NCI-H128 (cell line): ENCODE data around the gene DEDD.

Experiments
- DNase-seq: peaks from one replicate; lab custom pipeline; 2025; ENCODE audit not compliant: unreplicated experiment; lab: John Stamatoyannopoulos, UW

DEDD gene

DNA sequence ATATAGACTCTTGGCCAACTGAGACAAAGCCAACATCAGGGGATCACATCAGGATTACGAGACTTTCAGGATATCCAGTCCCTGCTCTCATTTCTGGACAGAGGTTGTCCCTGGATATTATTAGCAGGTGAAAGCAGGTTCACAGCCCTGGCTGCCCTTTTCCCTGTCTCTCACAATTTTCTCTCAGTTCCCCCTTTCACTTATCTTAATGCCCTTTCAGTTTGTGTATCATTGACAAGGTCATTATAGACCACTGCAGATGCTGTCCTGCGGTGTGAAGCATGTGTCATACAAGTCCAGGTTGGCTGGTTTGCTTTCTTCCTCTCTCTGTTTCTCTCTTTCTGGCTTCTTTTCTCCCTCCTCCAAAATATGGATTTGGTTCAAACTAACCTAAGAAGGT lies 36.5 kb downstream of the DEDD start:
- DNase-seq: no peak

DNA sequence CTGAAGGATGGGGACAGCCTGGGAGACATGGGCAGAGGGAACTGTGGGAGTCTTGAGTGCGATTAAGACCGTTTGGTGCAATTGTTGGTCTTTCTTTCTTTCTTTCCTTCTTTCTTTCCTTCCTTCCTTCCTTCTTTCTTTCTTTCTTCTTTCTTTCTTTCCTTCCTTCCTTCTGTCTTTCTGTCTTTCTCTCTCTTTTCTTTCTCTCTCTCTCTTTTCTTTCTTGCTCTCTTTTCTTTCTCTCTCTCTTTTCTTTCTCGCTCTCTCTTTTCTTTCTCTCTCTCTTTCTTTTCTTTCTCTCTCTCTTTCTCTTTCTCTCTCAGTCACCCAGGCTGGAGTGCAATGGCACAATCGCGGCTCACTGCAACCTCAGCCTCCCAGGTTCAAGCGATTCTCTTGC lies 37.2 kb downstream of the DEDD start:
- no peak for DNase-seq

DNA sequence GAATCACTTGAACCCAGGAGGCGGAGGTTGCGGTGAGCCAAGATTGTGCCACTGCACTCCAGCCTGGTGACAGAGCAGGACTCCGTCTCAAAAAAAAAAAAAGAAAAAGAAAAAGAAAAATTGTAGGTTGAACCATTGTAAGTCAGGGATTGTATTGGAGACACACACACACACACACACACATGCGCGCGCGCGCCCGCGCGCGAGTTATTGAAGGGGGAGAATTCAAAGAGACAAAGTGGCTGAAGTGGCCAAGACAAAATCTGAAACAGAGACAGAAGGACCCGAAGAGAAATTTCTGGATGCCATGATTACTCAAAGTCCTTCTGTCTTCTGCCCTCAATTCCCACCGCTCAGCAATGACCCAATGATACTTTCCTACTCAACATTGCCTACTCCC lies 38.0 kb downstream of the DEDD start:
- DNase-seq: no peak

DNA sequence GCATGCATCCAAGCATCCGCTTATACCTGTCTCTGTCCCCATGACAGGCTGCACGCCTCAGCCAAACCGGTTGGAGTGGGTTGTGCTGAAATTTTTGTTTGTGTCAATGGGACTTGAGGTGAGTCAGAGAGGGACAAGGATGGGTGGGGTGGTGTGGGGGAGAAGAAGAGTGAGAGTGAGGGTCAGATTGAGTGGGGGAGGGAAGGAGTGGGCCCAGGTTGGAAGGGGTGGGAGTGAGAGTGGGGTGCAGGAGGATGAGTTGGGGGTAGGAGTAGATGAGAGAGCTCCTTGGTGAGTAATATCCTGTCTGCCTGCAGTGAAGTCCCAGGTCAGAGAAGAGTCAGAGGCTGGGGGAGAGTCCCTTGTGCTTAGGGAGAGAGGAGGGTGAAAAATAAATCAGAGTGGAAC lies 39.8 kb downstream of the DEDD start:
- no peak for DNase-seq

DNA sequence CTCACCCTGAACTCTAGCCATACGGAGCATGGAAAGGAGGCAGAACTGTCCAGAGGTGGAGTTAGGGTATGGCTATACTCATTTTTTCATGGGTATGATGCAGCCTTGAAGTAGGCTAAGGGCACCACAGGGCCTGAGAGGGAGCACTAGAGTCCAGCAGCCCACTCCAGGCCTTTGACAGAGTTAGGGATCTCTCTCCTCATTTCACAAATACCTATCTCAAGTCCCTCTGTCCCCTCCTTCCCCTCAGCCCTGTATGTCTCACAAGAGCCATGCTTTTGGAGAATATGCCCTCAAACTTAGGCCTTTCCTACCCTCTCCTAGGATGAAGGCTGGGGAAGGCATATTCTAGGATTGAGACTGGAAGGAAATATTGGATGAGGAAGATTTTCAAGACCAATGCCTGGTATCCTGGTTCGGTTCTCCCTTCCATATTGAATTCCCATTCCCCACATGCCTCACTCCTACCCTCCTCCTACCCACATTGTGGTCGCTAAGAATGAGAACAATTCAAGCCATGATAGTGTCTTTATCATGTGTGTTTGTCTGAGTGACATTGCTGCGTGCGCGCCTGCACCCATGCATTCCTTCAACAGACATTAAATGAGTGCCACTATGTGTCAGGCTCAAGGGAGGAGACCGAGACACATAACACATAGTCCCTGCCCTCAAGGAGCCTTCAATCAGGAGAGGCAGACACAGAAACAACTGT lies 40.5 kb downstream of the DEDD start:
- no peak for DNase-seq

DNA sequence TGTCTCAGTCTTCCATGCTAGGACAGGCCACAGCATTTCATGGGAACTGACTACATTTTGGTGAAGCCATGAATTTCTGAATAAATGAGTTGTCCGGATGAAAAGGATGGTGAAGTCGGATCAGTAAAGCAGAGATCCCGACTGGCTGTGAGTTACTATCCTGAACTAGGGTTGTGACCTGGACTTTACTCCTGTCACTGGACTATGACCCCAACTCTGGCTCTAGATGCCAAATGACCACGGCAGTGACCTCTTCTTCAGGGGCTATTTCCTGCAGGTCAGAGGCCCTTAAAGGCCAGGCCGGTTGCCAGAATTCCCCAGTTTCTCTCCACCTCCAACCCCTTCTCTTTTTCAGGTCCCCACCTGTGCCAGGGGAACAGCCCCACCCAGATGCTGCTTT lies 41.4 kb downstream of the DEDD start:
- no peak for DNase-seq

DNA sequence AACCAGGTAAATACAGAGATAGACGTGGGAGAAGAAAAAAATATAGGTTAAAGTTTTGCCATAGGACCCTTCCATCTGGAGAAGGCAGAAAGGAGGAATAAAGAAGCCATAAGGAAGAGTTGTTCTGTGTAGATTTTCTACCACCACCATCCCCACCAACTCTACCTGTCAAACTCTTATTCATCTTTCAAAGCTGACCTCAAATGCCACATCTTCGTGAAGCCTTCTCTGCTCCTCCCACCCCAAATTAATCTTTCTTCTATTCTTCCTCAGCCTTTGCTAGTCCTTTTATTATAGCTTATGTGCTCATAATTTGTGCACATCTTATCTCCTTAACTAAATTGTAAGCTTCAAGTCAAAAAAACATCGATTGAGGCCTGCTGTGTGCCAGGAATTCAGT lies 41.9 kb downstream of the DEDD start:
- DNase-seq: no peak

DNA sequence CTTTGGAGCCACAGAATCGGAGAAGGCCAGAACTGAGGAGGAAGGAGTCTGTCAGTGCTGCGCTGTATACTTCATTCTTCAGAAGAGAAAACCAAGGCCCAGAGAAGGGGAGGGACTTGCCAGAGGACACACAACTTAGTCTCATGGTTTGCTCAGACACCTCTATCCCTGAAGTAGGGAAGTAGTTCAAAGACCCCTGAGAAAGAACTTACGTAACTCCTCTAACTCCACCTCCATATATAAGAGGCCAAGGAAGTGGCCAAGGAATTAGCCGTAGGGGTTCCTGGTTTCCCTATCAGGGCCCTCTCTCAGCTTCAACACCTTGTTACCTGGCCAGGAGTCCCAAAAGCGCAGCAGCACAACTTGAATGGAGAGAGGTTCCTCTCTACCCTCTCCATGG lies 42.5 kb downstream of the DEDD start:
- DNase-seq: no peak

DNA sequence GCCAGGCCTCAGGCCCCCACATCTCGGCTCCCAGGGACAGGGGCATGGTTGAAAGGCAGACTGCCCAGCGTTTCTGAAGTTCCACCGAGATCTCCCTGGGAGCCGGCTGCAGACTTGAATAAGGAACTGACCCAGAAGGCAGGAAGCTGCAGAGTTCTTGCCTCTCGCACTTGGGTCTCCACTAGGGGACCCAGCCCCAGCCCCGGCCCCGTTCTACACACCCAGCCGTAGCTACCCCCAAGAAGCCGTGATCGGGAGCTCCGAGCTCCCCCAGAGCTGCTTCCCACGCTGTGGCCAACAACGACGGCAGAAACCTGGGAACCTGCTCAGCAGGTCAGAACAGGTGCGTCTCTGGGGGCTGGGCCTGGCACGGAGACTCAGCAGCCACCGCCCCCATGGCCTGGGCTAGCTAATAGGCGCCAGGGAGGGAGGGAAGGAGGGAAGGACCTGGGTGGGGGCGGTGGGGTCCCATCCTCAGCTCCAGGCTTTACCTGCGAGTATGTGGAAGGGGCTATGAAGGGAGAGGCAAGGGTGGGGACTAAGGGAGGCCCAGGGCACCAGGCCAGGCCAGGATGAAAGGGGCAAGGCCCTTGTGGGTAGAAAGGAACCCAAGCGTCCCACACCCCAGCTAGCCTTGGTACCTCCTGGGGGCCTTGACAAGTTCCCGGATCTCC lies 43.1 kb downstream of the DEDD start, which contains the start of gene NECTIN4:
Gene NECTIN4, minus strand, starts transcription at position 308 of the 674 bp plus-strand sequence. Its CDS starts 262 bp downstream, at position 46.
- DNase-seq: no peak

DNA sequence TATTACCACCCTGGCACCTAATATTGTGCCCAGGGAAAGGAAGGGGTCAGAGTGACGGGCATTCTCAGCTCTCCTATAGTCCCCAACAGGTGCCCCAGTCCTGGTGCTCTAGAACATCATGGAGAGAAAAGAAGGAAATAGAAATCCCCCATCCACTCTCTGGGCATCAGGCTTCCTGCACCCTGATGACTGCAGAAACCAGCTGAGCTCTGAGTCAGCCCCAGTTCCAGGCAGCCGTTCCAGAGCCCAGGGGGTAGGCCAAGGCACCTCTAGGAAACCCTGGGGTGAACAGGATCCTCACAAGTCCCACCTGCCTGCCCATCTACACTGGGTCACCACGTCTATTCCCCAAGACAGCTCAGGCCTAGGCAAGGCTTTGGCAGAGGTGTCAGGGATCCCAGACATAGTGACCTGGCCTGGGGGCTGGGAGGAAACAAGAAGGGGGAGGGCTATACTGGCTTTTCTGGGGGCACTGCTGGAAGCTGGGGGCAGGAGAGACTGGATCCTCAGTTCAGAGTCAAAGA lies 43.8 kb downstream of the DEDD start:
- DNase-seq: no peak

DNA sequence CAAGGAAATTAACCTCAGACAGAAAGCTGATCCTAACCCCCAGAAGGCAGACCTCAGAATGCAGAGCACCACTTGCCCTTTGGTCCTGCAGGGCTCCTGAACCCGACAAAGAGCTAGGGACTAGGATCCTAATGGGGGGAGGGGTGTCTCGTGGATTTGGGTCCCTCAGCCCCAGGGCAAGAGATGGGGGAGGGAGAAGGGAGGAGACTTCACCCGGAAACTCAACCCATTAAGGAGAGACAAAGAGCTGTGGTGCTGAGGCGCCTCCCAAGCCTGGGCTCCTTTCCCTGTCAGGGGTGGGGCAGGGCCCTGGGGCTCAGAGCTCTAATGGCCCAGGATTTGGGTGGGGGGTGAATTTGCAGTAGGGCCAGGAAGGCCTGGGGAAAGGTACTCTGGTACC lies 46.0 kb downstream of the DEDD start:
- no peak for DNase-seq

DNA sequence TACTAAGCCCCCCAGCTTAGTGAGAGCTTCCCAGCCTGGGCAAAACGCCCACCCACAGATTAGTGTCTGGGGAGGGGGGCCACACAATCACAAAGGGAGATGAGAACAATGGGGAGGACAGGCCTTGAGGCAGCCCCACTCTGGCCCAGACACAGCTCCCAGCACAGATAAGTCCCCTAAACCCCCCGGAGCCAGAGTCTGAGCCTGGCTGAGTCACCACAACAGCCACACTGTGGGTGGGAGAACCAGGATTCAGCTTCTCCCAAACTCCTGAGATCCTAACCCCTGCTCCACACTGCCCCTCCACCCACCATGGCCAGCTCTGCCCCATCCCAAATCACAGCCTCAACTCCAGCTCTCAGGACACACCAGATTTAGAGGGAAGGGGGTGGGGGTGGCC lies 47.3 kb downstream of the DEDD start:
- DNase-seq: no peak

DNA sequence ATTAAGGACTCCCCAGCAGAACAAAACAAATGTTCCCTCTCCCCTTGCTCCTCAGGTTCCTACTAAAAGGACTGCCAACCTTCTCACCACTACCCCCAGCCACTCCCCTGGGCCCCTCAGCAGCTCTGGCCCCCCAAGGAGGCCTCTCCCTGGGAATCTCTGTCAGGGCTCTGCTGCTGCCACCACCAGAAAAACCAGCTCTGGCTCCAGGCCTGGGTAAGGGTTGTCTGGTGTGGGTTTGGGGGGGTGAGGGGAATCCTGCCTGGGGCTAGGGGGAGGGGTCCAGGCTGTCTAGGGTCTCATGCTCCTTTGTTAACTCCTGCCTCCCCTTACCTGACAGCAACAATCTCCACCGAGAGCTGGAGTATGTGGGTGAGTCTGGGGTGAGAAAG lies 47.9 kb downstream of the DEDD start:
- DNase-seq: no peak

DNA sequence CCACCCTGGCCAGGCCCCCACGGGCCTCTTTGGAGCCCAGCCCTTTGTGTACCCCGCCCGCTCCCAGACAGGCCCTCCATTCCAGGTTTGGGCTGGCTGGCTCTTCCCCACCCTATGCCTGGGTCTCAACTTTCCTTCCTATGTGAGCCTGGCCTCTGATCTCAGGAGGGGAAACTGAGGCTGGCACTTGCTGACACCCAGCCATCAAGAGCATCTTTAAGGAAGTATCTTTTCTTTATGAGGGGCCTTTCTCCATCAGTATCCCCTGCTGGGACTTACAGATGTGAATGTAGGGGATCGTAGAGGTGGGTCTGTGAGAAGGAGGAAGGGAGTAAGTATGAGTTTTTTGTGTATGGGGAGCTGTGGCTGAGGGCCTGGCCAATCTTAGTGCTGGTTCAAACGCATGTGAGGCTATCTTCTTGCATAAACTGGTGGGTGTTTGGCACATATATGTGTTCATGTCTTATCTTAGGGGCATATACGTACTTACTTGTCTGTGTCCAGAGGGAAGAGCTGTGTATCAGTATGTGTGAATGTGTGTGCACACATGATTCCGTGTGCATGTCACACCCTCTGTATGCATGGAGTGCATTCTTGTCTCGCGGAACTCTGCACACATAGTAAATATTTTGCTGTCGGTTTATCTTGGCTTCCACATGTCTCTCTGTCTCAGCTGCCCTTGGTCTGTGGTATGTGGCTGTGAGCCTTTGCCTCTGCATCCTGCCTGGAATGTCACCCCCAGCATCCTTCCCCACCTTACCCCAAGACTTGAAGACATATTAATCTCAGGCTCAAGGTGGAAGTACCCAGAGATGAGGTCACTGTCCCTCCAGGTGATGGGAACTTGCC lies 48.5 kb downstream of the DEDD start:
- DNase-seq: no peak

DNA sequence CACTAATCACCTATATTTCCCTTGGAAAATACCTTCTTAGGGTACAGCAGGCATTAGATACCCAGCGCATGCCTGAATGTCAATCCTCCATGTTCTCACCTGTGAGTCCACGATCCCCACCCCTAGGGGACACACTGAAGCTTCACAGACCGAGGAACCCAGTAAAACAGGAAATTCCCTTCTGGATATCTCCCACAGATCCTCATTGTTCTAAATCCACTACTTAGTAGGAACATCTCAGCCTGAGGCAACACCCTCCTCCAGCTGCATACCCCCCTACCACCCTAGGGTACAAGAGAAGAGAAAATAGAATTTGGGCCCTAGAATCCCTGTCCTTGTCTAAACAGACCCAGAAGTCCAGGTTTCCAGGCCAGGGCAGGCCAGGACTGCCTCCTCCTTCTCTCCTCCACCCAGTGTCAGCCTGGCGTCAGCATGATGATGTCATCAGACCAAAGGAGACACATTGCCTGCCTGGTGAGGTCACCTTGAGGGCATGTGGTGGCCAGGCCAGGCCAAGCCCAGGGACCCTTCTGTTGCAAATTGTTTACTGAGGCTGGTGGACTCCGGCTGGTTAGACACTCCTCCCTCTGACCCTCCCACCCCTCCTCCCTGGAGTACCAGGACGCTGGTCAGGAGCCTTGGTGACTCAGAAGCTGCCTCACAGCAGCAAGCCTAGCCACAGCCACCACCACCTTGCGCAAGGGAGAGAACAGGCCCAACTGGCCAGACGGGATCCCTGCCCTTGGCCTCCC lies 49.3 kb downstream of the DEDD start:
- no peak for DNase-seq

DNA sequence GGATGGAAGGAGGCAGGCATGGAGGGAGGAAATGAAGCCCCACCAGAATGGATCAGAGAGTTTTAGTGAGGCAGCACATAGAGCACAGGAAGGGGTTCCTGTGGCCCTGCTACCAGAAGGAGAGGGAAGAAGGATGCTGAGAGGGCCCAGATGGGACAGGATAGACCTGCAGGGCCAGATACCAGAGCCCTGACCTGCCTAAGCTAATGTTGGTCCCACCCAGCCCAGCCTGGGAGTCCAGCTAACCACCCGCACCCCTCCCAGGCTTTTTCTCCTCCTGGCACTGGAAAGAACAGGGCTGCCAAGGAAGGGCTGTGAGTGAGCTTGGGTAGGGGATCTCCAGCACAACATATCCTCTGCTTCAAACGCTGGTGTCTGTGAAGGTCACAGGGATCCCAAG lies 50.0 kb downstream of the DEDD start:
- no peak for DNase-seq

DNA sequence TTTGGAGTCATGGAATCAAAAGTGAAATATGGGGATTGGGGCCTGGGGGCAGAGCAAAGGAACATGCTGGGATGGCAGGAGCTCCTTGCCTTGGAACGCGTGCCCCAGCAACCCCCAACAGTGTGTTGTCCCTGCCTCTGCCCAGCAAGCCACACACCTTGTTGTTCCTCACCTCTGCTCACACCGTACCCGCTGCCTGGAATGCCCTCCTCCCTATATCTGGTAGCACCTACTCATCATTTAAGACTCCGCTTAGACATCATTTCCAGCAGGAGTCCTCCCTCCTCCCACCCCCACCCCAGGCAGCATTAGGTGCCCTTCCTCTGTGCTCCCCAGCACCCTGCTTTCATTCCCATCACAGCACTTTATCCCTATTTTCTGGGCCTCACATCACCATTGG lies 50.9 kb downstream of the DEDD start:
- no peak for DNase-seq

DNA sequence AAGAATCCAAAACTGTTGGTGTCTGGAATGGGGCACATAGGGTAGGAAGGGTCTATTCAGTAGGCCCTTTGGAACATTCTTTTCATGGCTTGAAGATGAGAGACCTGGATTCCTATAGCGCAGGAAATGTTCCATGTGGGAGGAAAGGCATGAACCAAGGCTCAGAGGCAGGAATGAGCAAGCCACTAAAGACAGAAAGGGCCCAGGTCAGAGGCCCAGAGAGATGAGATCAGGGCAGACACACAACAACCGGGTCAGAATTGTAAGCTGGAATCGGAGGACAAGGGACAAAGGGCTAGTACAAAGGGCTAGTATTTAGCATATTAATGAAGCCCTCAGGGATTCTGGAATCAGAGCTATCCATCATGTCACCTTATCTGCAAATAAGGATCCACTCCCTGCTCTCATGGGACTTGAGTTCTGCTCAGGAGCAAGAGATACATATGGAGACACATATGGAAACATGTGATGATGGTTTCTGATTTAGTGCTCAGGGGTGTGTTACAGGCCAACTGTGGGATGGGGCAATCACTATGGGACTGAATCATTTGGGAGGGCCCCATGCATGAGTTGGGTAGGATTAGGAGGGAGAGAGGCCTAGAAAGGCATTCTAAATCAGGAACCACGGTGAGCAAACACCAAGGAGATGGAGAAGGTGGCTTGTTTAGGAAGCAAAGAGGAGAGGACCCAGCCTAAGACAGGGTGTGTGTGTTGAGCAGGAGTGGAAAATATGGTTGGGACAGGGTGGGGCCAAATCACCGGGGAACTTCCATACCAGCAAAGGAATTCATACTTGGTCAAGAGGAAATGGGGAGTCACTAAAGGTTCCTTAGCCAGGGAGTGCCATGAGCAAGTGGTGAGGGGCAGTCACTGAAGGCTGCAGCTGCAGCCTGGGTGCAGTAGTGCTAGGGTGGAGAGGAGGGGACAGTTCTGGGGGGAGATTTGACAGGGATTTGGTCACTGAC lies 51.7 kb downstream of the DEDD start:
- DNase-seq: no peak

DNA sequence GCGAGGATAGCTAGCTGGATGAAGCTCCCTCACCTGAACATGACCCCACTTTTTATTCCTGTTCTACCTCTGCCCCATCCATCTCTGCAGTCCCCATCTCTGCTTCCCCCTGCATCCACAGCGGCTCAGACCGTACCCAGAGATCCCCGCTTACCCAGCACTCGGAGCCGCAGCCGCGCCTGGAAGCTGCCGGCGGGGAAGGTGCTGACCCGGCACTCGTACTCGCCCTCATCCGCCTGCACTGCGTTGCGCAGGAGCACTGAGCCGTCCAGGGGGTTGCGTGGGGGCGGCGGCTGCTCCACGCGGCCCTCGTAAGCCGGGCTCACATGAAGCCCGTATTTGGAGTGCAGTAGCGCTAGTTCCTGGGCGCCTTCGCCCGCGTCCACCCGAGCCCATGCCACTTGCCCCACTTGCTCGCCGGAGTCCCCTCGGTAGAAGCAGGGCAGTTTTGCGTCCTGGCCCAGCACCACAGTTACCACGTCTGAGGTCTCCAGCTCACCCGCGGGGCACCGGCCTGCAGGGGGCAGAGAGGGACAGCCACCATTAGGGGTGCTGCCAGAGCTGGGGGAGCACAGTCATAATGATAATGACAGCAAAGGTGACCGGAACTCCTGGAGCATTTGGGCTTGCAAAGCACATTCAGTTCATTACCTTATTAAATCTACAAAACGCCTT lies 52.9 kb downstream of the DEDD start:
- no peak for DNase-seq
